Activated naive CD4-positive, alpha-beta T cell treated with anti-CD3 and anti-CD28 coated beads, Interleukin-2, amount 50 U/mL, for 24 hours (primary cell): ENCODE measurements around the gene CCDC152.
"Not testable (repeated sequence)": the region's sequence is repeated elsewhere in the genome, so short reads cannot be mapped to it uniquely, and the experiment has no call there.

Experiments
- H3K27ac Mint-ChIP-seq: one replicate; pipeline ENCODE4 v1.8.0; 2021; ENCODE audit warnings: mild to moderate bottlenecking, mixed read lengths
- H3K27me3 Mint-ChIP-seq: one replicate; pipeline ENCODE4 v1.8.0; 2021; ENCODE audit warnings: mixed read lengths
- H3K36me3 Mint-ChIP-seq: one replicate; pipeline ENCODE4 v1.8.0; 2021; ENCODE audit warnings: mixed read lengths
- H3K4me1 Mint-ChIP-seq: one replicate; pipeline ENCODE4 v1.8.0; 2021; ENCODE audit warnings: mixed read lengths
- H3K4me3 Mint-ChIP-seq: one replicate; pipeline ENCODE4 v1.8.0; 2021; ENCODE audit warnings: mild to moderate bottlenecking, mixed read lengths
- H3K9me3 Mint-ChIP-seq: one replicate; pipeline ENCODE4 v1.8.0; 2021; ENCODE audit warnings: mixed read lengths

CCDC152 gene

DNA sequence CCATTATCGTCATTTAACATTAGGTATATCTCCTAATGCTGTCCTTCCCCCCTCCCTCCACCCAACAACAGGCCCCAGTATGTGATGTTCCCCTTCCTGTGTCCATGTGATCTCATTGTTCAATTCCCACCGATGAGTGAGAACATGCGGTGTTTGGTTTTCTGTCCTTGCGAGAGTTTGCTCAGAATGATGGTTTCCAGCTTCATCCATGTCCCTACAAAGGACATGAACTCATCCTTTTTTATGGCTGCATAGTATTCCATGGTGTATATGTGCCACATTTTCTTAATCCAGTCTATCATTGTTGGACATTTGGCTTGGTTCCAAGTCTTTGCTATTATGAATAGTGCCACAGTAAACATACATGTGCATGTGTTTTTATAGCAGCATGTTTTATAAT lies 87.8 kb downstream of the CCDC152 start:
- not testable (repeated sequence) for H3K27me3 Mint-ChIP-seq, H3K27ac Mint-ChIP-seq, H3K4me1 Mint-ChIP-seq, H3K9me3 Mint-ChIP-seq, H3K36me3 Mint-ChIP-seq, H3K4me3 Mint-ChIP-seq

DNA sequence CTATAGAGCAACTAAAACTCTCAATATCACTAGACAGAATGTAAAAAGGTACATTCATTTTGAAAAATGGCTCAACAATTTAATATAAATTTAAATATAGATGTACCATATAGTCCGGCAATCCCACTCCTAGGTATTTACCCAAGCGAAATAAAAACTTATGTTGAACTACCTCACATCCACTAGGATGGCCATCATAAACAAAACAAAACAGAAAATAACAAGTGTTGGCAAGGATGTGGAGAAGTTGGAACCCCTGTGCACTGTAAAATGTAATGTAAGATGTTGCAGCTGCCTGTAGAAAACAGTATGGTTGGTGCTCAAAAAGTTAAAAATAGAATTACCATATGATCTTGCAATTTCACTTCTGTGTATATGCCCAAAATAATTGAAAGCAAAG lies 91.9 kb downstream of the CCDC152 start:
- H3K9me3 Mint-ChIP-seq, result no peaks in the 10 kb centered on the region
- H3K36me3 Mint-ChIP-seq, result peaks cover 1% of the 10 kb centered on the region
- peaks cover 3% of the 10 kb centered on the region for H3K27me3 Mint-ChIP-seq
- H3K27ac Mint-ChIP-seq, result no peak overlapping the region
- H3K4me3 Mint-ChIP-seq, result no peak overlapping the region
- H3K4me1 Mint-ChIP-seq, result no peaks in the 10 kb centered on the region

DNA sequence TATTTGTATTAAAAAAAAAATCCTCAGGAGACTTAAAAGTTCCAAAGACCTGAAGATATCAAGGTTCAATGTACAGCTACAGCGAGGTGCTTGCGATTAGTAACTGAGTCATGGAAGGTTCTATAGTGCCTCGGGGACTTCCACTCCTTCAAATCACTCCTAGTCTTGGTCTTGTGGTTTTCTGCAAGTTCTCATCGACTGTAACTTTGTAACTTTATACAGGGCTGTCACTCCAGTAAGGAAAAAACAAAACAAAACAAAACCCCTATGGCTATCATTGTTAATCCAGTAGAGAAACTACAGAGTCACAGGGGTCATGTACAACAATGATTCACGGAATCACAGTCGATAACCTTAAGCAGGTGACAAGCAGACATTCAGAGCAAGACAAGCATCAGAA lies 94.9 kb downstream of the CCDC152 start:
- no peaks in the 10 kb centered on the region for H3K9me3 Mint-ChIP-seq
- H3K4me3 Mint-ChIP-seq, result no peak overlapping the region
- H3K27ac Mint-ChIP-seq, result no peak overlapping the region
- peaks cover 1% of the 10 kb centered on the region for H3K27me3 Mint-ChIP-seq
- H3K4me1 Mint-ChIP-seq, result no peaks in the 10 kb centered on the region
- H3K36me3 Mint-ChIP-seq, result peaks cover 1% of the 10 kb centered on the region
